NCI-H510A (cell line): ENCODE results near the gene DDX41.

ENCODE experiments used
- DNase-seq: peaks from one replicate; lab custom pipeline; 2025; lab: John Stamatoyannopoulos, UW

Gene DDX41

DNA sequence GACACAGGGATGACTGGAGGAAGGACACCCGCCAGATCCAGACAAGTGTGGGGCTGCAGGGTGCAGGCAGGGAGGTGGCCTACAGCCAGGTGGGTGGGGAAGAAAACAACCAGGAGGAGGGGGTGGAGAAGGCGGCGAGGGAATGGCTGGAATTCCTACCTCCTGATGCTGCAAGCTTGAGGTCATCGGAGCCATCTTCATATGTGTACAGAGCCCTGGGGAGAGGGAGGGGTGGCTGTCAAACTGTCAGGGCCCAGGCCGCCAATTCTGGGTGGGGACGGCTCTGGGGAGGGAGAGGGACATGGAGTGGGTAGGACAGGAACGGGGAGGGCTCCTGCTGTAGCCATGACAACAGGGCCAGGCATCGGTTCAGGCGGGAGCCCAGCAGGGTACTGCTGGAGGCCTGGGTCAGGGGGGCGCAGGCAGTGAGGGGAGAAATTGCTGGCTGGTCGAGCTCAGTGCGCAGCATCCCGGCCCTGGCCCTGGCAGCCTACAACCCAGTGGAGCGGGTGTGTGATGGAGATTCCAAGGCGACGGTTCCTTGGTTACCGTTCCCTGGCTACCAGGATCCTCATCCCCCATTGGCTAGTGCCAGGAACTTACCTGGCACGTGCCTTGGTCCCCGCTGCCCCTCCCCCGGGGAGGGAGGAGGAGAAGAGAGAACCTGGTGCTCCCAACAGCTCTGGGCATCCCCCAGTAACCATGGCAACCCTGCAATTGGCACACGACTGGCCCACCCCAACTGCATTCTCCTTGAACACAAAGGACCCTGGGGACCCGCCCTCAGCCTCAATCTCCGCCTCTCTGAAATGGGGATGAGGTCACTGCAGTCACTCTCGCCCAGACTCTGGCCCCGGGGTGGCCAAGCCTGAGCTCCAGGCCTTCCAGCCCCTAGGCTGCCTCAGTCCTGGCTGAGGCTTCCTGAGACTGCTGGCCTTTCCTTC, 47.8 kb downstream of the DDX41 start:
- no peak for DNase-seq

DNA sequence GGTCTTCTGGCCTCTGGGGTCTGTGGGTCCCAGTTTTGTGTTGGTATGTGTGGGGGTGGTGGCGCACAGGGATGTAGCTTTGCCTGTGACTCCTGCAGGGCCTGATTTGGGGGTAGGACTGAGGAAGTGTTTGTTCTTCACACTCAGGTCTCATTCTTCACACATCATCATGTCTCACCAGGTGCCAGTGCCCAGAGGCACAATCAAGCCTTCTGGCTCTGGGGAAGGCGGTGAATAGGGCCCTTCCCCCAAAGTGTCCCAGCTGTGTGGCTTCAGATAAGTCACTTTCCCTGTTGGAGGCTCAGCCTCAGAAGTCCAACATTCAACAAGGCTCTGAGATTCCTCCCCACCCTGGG, 48.5 kb downstream of the DDX41 start:
- DNase-seq, result no peak

DNA sequence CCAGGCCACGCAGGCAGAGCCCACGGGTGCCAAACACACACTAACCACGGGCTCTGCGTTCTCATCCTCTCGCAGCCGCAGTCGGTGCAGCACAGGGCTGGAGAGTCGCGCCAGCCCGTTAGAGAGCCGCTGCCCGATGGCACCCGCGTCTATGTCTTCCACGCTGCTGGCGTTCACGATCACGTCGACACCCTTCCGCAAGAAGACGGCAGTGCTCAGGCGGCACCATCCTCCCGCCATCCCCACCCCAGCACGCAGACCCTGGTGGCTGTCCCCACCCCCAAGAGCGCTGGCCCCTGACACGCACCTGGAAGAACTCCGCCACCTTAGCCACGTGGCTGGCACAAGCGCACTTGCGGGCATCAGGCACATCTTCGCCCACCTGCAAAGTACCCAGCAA, 49.3 kb downstream of the DDX41 start:
- no peak for DNase-seq

DNA sequence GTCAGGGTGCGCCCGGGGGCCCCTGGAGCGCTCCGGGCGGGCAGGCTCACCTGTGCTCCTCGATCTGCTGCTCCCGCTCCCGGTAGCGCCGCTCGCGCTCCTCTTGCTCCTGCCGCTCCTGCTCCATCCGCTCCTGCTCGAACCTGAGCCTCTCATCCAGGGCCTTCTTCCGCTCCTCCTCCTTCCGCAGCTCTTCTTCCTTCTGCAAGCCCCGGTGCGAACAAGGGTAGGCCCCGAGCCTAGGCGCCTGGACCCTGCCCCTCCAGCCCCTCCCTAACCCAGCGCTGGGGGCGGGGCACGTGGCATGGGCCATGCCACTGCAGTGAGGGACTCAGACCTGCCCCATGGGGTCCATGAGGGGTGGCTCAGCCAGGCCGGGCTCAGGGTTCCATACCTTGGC, 49.9 kb downstream of the DDX41 start:
- DNase-seq, result no peak

DNA sequence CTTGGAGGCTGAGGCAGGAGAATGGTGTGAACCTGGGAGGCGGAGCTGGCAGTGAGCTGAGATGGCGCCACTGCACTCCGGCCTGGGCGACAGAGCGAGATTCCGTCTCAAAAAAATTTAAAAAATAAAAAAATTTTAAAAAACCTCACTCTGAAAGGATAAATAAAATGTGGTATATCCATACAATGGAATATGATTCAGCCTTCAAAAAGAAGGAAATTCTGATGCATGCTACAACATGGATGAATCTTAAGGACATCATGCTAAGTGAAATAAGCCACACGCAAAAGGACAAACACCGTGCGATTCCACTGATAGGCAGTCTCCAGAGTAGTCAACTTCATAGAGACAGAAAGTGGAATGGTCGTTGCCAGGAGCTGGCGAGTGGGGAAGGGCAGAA, 51.7 kb downstream of the DDX41 start:
- no peak for DNase-seq

DNA sequence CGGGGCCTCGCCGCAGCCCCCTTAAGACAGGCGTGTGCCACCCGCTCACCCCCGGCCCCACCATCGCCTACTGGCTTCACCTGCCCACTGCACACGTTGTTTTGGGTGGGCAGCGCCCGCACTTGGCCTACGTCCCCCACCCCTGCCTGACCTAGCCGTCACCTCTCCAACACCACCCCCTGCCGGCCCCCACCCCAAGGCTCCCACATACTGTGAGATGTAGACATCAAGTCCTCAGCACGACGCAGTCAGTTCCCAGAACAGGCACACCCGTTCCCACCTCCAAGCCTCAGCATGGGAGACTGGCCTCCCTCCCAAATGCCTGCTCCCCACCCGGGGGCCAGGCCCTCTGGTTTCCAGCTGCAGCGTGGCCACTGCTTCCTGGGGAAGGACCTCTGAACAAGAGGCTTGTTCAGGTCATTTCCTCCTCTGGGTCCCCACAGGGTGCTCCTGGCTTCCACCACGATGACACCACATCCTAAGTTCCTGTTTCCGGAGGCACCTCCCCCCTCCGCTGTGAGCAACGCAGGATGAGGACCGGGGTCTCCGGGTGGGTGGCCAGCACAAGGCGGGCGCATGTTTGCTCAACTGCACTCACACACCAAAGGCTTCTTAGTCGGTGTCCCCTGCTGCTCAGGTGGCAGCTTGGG, 54.6 kb downstream of the DDX41 start:
- DNase-seq, result no peak
